Measurements from ENCODE around the gene KCNMB1.

KCNMB1 gene

DNA sequence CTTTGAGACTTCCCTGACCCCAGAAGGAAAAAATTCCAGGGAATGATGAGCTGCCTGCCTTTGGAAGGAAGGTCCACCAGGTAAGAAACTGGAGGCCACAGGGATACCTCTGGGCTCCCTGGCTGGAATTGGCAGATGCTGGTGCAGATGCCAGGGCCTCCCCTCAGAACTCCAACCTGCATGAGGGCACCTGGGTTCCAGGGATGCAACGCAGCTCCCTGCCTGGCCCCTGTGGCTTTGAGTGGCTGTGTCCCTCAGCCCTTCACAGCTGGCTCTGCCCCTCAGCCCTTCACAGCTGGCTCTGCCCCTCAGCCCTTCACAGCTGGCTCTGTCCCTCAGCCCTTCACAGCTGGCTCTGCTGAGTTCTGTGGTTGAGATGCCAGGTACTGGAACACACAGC, 13.9 kb downstream of the KCNMB1 start:
- no peak for DNase-seq

DNA sequence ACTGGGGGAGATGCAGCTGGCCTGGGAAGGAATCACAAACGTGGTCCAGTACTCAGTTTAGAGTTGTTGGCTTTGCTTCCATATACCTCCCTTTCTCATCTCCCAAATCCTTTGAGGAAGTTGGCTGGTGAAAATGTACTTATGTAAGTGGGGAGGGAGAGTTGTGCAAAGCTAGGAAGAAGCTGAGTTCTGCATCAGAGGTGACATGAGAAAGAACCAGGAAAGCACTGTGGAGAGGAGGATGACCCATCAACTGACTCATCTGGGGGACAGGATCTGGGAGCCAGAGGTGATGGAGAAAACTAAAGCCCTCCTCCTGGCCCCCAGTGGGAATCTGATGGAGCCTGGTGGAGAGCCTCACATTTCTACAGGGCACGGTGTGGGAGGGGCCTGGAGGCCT, 16.2 kb downstream of the KCNMB1 start:
- peak; percentile 58 for DNase-seq

DNA sequence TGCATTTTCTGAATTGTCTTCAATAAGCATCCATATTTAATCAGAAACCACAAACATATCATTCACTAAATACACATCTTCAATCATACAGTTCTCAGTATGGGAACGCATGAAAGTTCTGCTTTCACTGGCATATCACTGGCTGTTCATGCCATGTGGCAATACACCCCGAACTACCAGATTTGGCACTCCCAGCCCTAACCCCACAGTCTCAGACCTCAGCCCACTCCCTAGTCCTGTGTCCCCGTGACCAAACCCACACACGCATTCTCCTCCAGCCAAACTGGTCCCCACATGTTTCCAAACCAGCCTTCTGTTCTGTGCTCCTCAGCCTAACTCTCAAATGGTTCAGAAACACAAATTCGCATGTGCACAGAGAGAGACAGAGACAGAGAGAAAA, 20.6 kb downstream of the KCNMB1 start:
- peak; percentile 51 for DNase-seq

DNA sequence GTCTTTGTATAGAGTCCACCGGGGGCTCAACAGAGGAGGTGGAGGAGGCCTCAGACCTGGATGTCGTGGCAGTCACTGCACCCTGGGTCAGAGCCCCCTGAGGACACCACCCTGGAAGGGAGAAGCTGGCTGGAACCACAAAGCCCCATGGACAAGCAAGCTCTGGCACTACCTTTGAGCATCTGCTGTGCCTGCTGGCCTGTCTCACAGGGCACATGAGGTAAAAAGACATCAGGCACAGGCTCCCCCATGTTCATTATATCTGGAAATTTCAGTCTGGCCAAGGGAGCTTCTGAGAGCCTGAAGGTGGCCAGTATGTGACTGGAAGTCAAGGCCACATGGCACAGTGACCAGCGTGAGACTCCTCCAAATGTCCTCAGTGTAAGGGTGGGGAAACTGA, 22.9 kb downstream of the KCNMB1 start:
- no peak for DNase-seq

DNA sequence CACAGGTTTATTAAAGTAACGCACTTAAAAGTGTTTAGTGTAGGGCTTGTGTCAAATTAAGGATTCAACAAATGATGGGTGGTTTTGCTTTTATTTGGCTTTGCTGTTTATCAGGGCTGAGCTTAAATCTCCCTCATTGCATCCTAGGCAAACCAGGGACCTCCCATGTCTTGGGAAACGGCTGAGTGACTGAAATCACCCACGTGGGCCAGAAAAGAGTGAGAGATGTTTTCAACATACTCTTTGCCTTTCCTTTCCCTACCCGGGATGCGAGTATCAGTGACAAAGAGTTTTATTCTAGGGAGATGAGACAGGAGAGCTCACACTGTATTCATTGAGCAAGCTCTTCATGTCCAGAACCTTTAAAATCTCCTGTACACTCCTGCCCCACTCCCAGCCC, 23.3 kb downstream of the KCNMB1 start:
- DNase-seq: peak; percentile 60

DNA sequence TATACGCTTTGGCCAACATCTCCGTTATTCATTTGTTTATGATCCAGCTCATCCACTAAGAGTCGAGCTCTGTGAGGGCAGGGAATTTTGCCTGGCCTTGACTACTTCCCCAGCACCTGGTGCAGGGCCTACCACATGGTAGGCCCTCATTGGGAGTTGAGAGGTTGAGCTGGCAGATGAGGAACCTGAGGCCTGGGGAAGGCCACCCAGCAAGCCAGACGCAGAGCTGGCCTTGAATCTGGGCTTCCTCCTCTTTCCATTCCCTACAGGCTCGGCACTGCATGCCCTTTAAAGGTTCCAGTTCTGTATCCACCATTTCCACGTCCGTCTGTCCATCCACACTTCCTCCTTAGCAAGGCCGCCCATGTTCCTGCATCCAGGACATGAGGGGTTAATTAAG, 24.2 kb downstream of the KCNMB1 start:
- DNase-seq: no peak

DNA sequence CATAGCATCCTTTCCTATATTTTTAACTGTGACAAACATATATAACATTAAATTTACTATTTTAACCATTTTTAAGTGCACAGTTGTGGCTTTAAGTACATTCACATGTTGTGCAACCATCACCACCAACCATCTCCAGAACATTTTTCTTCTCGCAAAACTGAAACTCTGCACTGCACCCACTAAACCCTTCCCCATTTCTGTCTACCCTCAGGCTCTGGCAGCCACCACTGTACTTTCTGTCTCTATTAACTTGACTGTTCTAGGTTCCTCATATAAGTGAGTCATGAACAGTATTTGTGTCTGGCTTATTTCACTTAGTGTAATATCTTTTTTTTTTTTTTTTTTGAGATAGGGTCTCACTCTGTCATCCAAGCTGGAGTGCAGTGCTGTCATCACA, 25.5 kb downstream of the KCNMB1 start:
- DNase-seq: peak; percentile 93

DNA sequence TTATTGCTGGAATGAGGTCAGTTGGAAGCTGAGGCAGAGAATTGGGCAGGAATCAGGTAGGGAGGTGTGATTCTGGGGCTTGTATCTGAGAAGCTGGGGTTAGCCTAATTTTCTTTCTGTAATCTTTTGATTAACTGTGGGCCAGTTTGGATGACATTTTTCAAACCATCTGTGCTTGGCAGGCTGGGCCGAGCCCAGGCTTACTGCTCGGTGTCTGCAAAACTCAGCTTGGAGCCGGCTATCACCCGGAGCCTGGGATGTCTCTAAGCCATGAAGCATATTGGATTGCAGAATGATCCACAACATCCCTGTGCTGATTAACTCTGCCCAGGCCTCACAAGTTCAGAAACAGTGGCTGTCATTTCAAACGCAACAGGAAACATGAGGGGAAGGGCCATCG, 26.5 kb downstream of the KCNMB1 start:
- no peak for DNase-seq

DNA sequence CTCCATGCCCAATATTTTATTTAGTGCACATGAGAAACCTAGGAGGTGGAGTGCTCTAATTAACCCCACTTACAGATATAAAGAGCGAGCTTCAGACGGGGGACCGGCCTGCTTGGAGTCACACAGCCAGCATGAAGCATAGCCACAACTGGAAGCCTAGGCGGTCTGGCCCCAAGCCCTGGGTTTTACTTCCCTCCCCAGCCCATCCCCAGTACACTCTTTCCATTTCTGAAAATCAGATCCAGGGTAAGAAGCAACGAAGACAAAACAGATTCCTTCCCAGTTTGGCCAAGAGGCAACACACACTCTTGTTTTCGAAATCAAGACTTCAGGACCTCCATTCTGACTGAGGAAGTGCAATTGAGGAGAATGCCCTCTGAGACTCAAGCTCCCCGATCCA, 27.1 kb downstream of the KCNMB1 start:
- DNase-seq: peak; percentile 52

DNA sequence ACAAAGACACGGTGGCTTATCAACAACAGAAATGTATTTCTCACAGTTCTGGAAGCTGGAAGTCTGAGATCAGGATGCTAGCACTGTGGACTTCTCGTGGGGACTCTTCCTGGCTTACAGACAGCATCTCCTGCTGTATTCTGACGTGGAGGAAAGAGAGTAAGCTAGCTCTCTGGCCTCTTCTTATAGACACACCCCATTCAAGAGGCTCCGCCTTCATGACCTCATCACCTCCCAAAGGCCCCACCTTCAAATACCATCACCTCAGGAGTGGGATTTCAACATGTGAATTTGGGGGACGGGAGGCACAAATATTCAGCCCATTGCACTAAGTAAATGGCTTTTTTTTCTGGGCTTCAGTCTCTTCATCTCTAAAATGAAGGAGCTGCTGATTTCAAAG, 27.6 kb downstream of the KCNMB1 start:
- no peak for DNase-seq

DNA sequence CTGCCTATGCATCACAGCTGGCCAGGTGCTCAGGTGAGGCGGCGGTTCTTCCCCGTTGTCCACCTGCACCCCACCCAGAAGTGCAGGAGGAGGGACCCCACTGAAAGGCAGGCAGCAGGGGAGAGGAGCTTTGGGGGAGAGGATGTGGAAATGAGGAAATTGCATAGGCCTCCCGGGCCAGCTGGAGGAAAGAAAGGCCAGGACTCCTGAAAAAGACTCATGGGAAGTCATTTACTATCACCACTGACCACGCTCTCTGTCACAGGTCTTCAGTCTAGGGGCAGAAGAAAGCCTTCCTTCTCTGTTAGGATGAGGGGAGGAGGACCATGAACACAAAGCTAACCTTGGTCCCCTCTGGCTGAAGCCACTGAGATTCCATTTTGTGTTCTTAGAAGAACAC, 28.1 kb downstream of the KCNMB1 start:
- peak; percentile 54 for DNase-seq

DNA sequence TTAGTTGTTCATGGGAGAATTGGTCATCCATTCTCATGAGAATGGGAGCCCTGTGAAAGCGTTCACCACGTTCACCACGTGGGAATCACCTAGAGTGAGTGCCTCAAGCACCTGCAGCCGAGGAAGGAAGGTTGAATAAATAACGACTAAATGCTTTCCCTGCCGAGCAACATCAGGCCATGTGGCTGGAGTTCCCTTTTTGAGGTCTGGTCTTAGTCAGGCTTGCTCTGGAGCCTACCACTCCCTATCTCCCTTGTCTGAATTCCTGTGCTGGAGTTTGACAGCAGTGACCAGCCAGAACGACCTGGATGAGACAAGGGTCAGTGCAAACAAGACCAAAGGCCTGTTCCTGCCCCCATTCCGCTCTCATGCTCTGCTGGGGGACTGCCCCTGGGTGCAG, 28.5 kb downstream of the KCNMB1 start:
- peak; percentile 77 for DNase-seq

DNA sequence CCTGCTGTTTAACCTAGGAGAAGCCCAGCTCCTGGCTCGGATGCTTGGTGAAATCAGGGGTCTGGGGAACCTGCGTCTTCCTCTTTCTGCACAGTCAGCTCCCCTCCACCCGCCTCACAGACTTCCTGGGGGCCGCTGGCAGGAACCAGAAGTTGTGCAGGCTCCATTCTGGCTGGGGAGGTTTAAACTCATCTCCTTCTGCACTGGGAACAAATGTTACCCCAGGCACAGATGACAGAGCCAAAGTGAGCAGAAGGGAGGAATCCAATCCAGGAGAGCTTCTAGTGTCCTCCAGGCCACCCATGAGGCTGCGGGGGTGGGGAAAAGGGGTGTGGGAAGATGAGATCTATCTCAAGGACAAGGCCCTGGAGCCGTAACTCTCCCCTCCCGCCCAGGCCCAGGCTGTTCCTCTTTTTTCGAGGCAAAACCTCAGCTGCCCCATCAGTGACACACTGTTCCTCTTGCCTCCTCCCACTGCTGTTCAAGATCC, 31.2 kb downstream of the KCNMB1 start:
- DNase-seq: peak; percentile 93

DNA sequence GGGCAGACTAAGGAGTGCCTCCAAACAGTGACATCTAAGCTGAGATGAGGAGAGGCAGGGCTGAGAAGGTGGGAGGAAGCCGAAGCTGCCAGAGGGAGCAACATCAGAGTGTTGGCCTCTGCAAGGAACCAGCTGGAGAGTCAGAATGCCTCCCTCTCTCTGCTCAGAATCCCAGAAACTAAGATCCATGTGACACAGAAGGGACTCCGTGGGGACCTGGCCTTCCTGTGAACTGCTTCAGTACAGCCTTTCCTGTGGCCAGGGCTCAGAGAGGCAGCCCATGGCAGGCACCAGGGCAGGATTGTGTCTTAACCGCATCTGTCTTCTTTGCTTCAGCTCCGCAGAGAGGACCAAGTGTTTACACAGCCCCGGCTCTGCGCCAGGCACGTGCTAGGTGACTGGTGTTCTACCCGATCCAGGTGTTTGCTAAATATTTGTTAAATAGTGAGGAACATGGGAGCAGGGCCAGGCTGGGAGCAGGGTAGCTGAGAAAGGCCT, 33.5 kb downstream of the KCNMB1 start:
- no peak for DNase-seq

DNA sequence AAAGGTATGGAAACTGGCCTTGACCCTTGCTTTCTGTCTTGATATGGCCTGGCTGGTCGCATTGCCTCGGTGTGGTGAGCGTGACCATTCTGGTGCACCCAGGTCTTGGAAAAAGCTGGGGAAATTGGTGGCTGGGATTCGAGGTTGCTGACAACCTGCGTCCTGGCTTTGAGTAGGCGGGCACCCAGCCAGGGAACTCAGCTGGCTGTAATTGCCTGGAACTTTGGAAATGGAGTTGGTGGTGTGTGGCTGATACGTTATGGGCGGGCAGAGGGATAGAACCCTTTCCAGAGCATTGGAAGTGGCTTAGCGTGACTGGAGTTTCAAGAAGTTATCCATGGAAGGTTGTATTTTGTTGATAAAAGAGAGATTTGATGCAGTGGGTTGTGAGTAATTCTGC, 35.2 kb downstream of the KCNMB1 start:
- no peak for DNase-seq

DNA sequence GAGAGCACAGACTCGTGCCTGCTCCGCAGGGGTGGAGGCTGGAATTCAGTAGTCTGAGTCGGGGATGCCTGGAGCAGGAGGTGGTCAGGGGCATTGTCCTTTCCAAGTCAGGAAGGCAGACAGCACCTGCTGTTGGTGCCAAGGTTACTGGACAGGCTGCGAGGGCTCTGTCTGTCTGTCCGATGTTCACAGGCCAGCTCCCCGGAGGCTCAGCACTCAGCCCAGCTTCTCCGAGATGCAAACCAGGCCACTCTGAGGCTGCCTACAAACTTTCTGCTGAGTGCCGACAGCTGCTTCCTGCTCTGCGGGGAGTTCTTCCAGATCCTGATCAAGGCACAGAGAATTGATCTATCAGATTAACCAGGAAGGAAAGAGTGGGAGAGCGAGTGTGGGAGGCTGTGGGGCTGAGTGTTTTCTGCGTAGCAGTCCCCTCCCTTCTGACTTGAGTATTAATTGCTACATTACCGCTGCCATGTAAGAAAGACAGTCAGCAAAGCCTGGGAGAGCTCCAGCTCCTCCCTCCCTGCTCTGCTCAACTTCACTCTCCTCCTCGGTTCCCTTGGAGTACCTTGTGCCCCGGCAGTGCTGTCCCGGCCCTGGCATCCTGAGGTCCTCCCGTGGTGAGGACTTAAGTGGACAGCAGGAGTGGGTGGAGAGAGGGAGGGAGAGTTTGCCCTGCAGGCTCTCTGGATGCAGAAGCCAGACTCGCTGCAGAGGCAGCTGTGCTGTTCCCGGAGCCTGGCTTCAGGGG, 36.0 kb downstream of the KCNMB1 start:
- DNase-seq: no peak

DNA sequence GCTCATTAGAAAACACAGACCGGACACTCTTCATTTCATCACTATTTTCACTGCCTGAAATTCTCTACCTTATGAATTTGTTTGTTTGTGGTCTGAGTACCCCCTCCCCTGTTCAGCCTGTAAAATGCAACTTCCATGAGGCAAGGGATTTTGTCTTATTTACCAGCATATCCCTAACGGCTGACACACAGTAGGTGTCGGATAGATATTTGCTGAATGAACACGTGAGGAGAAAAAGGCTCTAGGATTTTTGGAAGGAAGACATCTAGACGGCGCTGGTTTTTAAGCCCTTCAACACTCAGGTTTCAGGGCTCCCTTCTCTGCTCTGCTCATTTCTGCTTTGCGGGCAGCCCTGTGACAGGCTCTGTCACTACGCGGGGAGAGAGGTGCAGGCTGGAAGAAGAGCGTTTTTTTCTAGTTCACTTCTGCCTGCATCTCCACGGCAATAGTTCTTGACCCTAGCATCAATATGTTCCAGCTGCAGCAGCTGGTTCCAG, 41.0 kb downstream of the KCNMB1 start:
- no peak for DNase-seq

DNA sequence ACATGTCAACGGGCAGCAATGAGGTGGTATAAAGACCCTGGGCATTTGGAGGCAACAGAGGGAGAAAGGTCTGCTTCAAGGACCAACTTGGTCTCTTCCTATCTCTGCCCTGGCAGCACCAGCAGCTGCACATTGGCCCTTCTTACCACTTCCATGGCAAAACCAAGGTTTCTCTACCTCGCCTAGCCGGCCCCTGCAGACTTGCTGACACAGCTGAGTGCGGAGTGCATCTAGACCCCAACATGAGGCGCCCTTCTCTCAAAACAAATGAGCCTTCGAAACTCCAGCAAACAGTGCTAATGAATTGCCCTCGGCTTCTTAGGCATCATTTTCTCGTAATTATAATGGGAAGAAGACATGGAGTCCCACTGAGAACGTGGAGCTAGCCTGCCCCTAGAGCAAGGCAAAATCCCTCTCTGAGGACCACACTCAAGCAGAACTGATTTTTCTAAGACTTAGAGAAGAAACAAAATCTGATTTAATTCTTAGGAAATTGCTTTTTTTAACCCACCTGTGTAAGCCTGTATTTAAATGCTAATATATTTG, 42.1 kb downstream of the KCNMB1 start:
- no peak for DNase-seq

DNA sequence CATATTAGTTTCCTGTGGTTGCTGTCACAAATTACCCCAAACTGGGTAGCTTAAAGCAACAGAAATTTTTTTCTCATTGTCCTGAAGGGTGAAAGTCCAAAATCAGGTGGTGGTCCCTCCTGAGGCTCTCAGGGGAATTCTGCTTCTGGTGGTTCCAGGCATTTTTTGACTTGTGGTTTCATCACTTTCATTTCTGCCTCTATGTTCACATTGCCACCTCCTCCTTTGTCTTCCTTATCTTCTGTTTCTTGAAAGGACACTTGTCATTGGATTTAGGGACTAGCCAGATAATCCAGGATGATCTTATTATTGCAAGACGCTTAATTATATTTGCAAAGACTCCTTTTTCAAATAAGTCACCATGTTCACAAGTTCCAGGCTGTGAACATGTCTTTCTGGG, 43.2 kb downstream of the KCNMB1 start:
- DNase-seq: no peak

DNA sequence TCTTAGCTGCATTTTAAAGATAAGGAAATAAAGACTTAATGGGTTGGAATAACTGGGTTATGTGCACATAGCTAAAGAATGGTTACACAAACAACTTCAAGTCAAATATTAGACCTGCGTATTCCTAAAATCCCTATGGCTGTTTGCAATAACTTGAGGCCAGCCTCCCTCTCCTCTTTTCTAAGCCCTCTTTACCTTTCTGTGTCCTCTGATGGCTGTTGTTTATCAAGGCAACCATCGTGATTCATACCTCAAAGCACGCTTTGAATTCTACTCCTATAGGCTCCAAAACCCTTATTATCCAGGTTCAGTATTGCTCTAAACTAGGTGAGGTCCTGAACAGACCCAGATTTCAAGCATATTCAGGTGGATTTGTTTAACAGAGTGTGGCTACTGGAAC, 46.0 kb downstream of the KCNMB1 start:
- DNase-seq: no peak

DNA sequence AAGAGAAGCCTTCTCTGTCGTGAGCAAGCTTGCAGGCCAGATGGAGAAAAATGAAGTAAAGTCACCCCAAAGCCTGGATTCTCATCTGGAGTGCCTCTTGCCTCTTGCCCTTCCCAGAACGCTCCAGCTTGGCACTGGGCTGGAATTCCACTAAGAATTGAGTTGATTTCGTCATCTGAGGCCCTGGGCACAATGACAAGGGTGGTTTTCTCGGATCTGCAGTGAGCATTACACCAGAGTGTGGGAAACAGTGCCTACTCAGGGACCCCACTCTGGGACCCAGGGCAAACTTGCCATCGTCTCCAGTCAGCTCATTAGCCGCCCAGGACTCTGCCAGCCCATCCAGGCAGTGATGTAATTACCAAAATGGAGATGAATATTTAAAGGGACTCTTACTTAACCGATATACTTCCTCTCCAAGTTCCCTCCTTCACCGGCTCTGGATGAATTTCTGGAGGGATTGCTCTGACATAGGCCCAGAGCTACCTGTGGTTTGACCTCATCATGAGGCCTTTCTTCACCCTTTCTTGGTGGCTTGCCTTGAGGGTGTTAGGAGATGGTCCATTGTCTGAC, 46.9 kb downstream of the KCNMB1 start:
- no peak for DNase-seq

DNA sequence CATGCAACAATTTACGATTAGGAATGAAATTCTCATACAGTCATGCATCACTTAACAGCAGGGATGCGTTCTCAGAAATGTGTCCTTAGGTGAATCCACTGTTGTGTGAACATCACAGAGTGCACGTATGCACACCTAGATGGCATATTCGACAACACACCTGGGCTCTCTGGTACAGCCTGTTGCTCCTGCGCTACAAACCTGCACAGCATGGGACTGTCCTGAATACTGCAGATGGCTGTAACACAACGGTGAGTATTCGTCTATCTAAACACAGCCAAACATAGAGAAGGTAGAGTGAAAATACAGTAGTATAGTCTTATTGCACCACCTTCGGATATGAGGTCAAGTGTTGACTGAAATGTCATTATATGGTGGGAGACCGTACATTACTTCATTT, 47.6 kb downstream of the KCNMB1 start:
- DNase-seq: no peak

DNA sequence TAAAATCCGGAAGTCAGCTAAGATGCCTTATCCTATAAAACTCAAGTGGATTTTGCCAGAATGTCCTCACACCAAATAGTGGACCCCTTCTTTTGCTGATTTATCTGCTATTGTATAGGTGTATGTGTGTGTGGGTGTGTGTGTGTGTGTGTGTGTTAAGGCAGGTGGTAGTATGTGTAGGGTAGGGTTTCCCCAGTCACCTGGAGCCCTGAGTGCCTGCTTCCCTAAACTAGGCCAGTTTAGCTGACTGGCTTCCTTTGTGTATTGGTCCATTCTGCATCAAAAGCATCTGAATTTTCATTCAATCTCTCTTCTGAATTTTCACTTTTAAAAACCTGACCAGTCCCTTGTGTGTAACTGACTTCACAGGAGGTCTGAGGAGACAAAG, 49.4 kb downstream of the KCNMB1 start:
- DNase-seq: no peak
